ENCODE results near the gene ANKH.

Gene ANKH

DNA sequence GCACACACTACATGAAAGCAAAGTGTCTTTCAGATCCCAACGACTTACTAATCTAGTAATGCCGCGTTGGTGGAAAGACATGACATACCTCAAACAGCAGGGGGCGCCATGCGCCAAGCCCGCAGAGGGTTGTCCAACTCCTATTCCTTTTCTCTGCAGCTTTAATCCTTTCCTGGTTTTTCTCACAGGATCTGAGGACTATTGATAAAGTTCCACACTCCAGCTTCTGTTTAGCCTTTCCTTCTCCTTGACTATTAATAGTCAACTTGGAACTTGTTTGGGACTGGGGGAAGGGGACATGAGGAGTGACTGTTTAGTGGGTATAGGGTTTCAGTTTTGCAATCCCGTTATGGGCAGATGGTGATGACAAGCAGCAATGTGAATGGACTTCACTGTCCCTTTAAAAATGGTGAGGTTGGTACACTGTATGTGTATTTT, 144.1 kb downstream of the ANKH start:
- H3K4me3 ChIP-seq (replicated peaks; ENCODE audit: low read depth, low read length), result no peak overlapping the region
- TF ChIP-seq, protein P1, sequence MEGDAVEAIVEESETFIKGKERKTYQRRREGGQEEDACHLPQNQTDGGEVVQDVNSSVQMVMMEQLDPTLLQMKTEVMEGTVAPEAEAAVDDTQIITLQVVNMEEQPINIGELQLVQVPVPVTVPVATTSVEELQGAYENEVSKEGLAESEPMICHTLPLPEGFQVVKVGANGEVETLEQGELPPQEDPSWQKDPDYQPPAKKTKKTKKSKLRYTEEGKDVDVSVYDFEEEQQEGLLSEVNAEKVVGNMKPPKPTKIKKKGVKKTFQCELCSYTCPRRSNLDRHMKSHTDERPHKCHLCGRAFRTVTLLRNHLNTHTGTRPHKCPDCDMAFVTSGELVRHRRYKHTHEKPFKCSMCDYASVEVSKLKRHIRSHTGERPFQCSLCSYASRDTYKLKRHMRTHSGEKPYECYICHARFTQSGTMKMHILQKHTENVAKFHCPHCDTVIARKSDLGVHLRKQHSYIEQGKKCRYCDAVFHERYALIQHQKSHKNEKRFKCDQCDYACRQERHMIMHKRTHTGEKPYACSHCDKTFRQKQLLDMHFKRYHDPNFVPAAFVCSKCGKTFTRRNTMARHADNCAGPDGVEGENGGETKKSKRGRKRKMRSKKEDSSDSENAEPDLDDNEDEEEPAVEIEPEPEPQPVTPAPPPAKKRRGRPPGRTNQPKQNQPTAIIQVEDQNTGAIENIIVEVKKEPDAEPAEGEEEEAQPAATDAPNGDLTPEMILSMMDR (IDR thresholded peaks at IDR 0.05; ENCODE audit: low read depth, low read length, missing control alignments), result peak; percentile 93
- DNase-seq (ENCODE audit: extremely low read depth, low read depth), result peak; percentile 56

DNA sequence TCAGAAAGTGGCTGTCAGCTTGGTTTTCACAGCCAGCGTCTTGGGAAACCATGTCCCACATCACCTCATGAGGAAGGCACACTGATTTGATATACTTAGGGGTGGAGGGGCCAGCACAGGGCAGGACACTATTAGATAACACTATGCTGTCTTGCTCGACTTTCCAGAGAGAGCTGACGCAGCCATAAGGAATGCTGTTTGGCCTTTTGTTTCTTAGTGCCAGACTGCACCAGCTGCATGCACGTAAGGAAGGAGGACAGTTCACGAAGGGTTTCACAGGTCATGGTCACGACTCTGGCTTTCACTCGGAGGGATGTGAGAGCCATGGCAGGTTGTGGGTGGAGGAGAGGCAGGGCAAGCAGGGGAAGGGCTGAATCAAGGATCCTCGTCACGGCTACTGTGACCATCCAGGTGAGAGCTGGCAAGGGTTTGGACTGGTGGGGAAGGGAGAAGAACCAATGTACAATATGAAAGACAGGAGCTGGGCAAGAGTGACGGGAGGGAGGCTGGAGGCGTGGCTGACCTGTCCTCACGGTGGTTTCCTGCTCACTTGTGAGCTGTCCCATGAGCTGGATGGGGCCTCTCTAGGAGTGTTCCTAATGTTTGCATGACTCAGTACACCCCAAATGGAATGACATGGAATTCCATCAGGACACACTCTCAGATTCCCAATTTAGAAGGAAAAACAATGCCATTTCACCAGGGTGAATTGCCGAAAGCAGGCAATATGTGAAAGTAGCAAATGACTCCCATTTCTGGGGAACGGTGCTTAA, 145.3 kb downstream of the ANKH start:
- TF ChIP-seq, protein P1 (IDR thresholded peaks at IDR 0.05; ENCODE audit: low read depth, low read length, missing control alignments), result no peak
- no peak overlapping the region for H3K4me3 ChIP-seq (replicated peaks; ENCODE audit: low read depth, low read length)
- DNase-seq (ENCODE audit: extremely low read depth, low read depth), result no peak

DNA sequence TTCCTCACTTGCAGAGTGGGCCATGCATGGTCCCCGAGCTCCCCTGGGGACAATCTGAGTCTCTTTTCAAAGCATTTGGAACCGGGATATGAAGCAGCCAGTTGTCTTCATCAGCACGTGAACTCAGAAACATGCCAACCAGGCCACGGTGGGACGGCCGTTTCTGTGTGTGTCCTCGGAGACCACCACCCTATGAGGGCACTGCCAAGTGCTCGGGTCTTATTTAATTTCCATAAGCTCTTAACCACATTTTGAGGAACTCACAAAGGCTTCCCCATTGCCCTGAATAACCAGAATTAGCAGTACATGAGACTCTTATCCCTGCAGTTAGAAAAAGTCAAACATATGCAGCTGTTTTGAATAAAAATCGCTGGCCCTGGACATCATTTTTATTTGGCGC, 146.9 kb downstream of the ANKH start:
- TF ChIP-seq, protein P1 (IDR thresholded peaks at IDR 0.05; ENCODE audit: low read depth, low read length, missing control alignments), result no peak
- no peak overlapping the region for H3K4me3 ChIP-seq (replicated peaks; ENCODE audit: low read depth, low read length)
- DNase-seq (ENCODE audit: extremely low read depth, low read depth), result no peak

DNA sequence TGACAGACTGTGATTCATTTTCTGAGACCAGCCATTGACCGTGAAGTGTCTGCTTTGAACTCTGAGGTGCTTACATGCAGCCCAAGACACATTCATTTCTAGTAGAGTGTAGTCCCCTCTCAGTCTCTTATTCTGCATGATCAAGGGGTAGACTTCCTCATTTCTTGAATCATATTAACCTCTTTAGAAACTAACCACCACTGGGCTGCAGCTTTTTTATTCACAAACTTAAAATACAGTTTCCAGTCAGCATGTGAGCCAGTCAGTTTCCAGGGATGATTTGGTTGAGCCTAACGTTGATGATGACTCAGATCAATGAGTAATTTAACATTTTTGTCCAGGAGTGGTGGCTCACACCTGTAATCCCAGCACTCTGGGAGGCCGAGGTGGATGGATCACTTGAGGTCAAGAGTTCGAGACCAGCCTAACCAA, 147.9 kb downstream of the ANKH start:
- no peak overlapping the region for H3K4me3 ChIP-seq (replicated peaks; ENCODE audit: low read depth, low read length)
- TF ChIP-seq, protein P1 (IDR thresholded peaks at IDR 0.05; ENCODE audit: low read depth, low read length, missing control alignments), result no peak
- no peak for DNase-seq (ENCODE audit: extremely low read depth, low read depth)

DNA sequence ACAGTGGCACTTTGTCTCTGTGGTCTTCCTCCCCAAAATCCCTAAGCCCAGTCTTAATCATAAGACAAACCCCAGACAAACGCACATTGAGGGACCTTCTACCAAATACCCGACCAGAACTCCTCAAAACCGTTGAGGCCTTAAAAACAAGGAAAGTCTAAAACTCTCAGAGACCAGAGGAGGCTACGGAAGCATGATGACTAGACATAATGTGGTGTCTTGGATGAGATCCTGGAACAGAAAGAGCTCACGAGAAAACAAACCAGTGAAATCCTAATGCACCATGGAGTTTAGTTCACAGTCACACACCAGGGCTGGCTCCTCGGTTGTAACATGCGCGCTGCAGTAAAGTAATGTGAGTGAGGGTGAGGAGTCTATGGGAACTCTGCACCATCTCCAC, 148.7 kb downstream of the ANKH start:
- no peak for DNase-seq (ENCODE audit: extremely low read depth, low read depth)
- H3K4me3 ChIP-seq (replicated peaks; ENCODE audit: low read depth, low read length), result no peak overlapping the region
- TF ChIP-seq, protein P1 (IDR thresholded peaks at IDR 0.05; ENCODE audit: low read depth, low read length, missing control alignments), result no peak

DNA sequence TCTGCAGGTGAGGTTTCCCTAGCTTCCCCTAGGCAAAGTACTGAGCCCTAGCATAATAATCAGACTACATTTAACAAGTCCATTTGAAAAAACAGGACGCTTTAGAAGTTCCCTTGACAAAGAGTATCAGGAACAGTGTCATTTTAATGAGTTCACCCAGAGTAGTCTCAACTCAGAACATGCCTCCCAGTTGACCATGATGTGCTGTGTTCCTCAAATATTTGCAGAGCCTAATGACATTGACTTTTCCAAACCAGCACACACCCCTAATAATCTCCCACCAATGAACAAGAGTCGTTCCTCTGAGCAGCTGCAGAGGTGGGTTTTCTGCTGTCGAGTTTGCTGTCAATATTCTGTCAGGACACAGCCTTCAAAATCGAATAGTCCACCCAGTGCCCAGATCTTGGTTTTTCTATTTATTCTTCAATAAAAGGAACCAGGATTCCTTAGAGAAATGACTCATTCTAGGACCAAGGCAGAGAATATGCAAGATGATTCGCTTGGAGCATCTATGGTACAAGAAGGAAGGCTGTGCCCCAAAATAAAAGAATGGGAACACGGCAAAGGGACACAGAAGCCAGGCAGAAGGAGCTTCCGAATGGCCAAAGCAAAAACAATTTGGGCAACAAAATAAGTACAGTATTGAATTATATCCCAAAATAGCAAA, 149.5 kb downstream of the ANKH start:
- no peak overlapping the region for H3K4me3 ChIP-seq (replicated peaks; ENCODE audit: low read depth, low read length)
- no peak for DNase-seq (ENCODE audit: extremely low read depth, low read depth)
- TF ChIP-seq, protein P1 (IDR thresholded peaks at IDR 0.05; ENCODE audit: low read depth, low read length, missing control alignments), result no peak

All from HFF-Myc (cell line).